HG03095 (cell line): ENCODE measurements around the gene ADAMTS12.
"Not testable (repeated sequence)": the region's sequence is repeated elsewhere in the genome, so short reads cannot be mapped to it uniquely, and the experiment has no call there.

Experiments
- ATAC-seq: cut with Tn5 transposase; IDR thresholded peaks from one replicate; pipeline ENCODE4 v1.9.1; 2021; ENCODE audit warnings: moderate library complexity; ENCODE audit not compliant: unreplicated experiment

The ADAMTS12 gene

DNA sequence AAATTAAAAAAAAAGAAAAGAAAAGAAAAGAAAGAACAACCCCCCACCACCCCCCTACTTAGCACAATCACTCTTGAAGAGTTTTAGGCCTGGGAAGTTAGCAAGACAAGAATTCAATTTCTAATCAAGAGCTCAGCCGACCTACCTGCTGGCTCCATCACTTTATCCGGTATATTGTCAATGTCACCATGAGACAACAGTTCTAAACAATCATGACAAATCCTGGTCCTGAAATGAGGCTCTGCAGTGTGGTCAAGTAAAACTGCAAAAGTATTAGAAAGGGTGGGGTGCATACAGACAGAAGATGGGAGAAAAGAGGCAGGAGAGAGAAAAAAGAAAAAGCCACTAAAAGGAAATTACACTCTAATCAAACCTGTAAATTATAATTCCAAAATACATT, 287.3 kb downstream of the ADAMTS12 start:
- ATAC-seq, result no peak

DNA sequence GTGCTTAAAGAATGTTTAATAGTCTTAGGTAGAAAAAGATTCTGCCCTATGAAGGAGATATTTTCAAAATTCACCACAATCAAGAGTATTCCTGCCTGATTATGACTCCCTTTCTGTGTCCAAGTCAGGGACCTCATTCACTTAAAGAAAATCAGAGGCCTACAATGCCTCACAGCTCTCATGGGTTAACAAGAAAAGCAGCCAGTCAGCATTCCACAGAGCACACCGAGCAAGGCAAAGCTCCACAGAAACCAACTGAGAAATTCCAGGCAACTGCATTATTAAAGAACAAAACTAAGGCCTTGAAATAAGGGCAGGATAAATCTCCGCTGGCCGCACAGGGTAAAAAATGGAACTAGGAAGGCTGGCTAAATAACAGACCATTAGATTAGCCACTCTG, 289.9 kb downstream of the ADAMTS12 start:
- no peak for ATAC-seq

DNA sequence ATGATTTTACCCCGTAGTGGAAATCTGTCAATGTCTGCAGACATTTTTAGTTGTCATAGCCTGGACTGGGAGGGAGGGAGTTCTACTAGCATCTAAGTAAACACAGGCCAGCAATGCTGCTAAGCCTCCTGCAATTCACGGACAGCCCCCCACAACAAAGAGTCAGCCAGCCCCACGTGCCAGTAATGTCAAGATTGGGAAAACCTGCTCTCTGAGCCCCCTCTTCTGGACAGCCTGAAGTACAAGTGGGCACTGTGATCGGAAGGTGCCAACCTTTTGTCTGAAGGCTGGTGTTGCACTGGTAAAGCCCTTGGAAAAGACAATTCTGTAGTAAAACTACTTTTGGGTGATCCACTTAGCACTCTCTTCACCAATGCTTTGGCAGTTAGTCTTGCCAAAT, 296.5 kb downstream of the ADAMTS12 start:
- no peak for ATAC-seq

DNA sequence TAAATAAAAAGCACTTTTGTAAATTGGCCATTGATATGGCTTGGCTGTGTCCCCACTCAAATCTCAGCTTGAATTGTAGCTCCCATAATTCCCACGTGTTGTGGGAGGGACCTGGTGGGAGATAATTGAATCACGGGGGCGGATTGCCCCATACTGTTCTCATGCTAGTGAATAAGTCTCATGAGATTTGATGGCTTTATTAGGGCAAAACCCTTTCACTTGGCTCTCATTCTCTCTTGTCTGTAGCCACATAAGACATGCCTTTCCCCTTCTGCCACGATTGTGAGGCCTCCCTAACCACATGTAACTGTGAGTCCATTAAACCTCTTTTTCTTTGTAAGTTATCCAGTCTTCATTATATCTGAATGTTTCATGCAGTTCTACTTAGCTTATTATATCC, 297.8 kb downstream of the ADAMTS12 start:
- no peak for ATAC-seq

DNA sequence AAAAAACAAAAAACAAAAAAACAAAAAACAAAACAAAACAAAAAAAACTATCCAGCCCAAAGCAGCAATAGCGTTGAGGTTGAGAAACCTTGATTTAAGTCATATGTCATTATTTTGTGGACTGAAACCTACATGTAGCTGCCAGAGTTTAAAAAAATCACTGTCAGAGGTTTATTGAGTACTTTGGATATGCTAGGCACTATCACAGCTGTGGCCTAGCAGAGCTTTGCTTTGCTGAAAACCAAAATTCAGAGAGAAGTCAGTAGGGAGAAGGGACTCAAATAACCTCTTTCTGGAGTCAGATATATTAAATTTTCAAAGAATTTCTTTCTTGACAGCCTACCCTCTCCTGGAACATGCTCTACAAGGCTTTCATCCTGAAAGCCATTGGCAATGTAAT, 299.5 kb downstream of the ADAMTS12 start:
- ATAC-seq, result no peak

DNA sequence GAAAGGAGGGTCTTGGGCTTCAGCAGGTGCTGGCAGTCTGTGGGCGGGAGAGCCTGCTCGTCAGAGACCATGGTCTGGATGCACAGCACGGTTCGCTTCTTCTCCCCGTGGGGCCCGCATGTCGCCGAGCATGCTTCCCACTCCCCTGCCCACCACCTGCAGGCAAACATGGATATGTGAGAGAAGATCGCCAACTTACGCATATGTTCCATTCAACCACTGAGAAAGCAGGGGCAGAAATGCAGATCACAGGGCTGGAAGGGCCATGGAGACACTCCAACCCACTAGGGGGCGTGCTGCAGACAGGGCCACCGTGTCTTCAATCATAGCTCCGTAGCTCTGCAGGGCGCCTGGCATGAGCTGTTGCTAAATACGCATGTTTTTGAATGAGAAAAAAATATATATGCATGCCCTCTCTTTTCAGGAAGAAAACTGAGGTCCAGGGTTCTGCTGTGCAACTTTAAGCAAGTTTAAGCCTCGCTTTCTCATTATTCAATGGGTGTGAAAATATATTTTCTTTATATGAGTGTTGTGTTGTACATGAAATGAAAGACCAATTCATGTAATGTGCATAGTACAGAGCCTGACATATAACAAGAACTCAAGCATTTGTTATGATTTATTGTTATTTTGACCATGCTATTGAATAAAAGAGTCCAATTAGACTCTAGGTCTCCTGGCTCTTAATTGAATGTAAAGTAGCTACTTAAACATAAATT, 303.0 kb downstream of the ADAMTS12 start:
- ATAC-seq, result no peak

DNA sequence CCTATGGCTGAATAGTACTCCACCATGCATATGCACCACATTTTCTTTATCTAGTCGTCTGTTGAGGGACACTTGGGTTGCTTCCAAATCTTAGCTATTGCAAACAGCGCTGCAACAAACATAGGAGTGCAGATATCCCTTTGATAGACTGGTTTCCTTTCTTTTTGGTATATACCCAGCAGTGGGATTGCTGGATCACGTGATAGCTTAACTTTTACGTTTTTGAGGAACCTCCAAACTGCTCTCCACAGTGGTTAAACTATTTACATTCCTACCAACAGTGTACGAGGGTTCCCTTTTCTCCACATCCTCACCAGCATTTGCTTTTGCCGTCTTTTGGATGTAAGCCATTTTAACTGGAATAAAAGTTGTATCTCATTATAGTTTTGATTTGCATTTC, 308.5 kb downstream of the ADAMTS12 start:
- no peak for ATAC-seq

DNA sequence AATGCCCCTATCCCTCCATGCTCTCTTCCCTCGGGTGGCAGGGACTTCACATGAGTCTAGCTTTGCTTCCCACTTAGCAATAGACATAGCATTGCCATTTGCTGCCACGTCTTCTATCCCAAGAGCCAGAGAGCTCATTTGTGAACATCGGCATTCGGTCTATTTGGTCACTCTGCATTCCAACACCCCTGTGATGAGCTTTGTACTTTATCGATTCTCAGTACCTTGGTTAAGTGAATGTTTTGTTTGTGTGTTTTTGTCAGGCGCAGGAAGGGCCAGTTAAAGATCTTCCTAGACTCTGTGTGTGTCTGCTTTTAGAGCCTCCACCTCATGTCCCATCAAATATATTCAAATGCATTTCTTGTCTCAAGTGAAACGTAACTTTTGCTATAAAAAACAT, 309.4 kb downstream of the ADAMTS12 start:
- ATAC-seq, result no peak

DNA sequence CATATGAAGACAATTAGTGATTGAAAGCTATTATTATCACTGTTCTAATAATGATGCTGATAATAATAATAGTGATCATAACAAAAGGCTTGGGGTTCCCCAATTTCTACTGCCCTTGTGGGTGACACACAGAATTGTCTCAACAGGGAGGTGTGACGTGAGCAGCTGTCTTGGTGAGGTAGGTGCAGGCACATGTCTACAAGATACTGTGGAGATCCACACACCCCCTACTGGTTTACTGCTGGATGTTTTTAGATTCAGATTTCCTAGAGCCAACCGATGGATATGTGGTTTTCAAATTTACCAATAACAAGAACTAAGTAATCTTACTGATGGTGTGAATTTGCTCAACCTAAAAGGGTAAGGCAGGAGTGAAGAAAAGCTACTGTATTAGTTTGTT, 312.0 kb downstream of the ADAMTS12 start:
- ATAC-seq, result no peak

DNA sequence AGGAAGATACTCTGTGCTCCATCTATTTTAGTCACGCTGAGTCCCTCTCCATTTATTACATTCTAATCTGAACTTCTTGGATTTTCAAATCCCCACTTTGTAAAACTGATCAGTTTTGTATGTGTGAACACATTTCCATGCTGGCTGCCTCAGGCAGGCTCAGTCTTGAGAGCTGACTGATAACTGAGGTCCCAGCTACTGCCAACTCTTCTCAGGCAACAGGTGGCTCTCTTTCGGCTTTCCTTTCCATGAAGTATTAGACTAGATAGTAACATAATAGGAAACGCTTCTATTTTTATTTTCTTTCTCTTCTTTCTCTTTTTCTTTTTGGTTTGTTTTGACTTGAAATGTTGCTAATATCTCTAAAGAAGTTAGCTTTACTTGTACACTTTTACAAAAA, 312.6 kb downstream of the ADAMTS12 start:
- no peak for ATAC-seq

DNA sequence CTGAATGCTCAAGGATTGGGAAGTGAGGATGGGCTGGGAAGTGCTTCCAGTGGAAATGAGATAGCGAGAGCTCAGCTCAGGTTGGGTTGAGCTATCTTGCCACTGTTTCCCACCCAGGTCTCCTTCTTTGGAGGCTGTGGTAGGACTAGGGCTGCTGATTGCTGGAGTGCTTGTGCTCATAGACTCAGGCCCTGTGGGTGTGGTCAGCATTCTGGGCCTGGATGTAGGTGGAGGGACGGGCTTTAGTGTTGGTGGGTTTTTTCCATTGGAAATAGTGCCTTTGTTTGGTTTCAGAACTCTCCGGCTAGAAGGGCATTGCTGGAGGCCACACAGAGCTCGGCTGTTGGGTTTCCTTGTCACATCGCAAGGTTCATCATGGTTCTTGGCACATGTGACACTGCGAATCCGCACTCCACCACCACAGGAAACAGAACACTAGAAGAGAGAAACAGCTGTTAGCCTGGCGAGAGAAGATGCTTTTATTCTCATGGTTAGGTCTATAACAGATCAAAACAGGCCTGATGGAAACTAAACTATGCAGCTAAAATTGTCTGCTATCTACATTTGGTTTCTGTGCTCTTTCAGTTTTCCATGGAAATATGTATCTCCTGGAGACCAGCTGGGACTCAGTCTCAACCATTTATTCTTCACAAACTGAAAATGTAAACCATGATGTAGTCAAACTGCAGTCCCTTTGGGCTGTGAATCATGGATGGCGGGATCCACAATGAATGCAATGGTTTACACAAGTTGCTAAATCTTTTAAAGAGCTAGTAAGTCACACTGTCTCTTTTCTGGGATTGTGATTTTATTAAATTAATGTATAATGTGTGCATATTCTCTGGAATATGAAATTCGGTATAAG, 314.8 kb downstream of the ADAMTS12 start:
- ATAC-seq, result no peak

DNA sequence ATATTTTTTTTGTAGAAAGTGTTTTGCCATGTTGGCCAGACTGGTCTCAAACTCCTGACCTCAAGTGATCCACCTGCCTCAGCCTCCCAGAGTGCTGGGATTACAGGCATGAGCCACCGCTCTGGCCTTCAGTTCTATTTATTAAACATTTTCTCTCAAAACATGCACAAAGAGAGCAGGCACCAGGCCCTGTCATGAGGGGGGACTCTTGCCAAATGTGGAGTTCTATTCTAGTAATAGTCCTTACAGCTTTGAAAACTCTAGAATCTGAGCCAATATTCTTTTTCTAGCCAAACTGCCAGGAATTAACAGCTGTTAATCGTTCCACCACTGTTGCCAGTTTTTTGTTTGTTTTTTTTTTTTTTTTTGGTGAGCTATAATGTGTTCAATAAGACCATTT, 326.5 kb downstream of the ADAMTS12 start:
- ATAC-seq, result no peak

DNA sequence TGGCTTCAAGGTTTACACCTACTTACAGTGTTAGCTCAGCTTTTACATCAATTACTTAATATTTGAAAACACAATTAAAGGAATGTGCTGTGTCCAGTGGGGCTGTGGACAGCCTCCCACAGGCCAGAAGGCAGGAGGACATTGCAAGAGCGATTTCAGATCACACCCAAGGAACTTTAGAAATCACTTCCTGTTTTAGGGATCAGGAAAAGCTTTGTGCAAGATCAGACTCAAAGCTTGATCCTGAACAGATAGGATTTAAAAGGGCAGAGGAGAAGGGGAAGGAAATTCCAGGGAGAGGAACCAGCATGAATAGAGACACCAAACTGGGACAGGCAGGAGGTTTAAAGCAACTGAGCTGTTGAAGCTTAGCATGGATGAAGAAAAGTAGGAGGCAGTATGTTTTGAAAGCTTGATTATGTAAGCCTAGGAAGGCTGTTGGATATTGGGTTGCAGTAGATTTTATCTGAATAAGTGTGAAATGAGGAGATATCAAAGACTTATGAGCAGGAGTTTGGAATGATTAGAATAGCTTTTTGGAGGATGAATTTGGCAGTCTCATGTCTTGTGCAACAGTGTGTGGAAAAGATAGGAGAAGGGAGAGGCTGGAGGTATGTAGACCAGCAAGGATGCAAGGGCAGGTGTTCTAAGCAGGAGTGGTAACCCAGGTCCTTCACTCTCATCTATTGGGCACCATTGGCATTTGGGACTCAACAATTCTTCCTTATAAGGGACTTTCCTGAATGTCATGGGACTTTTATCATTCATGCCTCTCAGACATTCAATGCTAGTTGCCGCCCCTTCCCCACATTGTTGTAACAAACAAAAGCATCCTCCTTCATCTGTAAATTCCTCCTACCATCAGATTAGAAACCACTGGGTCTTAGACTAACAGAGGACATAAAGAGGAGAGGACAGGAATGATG, 327.5 kb downstream of the ADAMTS12 start:
- ATAC-seq, result no peak

DNA sequence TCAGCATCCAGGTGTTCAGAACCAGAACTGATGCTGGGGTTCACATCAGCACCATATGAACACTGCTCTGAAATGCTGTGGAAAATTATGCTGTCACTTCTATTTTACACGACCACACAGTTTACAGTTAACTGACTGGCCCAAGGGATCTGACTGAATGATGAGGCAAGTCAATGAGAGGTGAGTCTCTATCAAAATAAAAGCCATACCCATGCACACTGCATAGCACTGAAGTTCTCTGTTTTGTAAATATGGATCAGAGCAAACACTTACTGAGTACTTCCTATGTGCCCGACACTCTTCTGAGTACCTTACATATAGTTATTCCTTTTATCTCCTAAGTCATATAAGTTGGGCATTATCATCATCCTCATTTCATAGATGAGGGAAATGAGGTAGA, 328.3 kb downstream of the ADAMTS12 start:
- ATAC-seq, result no peak

DNA sequence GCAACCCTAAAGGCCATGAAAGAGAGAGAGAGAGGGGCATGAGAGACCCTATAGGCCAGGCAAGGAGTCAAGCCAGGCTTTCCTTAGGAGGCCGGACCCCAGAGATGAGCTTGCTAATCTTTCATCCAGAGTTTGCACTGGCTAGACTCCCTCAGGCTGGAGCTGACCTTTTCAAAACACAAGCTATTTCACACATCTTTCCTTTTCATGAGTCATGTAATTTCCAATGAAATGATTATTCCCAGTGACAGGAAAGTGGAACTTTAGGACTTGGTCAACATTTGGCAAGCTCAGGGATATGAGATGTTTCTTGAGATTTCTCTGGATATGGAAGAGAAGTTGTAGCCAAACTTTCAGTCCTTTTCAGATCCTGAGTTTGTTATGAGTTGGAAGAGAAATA, 333.3 kb downstream of the ADAMTS12 start:
- no peak for ATAC-seq

DNA sequence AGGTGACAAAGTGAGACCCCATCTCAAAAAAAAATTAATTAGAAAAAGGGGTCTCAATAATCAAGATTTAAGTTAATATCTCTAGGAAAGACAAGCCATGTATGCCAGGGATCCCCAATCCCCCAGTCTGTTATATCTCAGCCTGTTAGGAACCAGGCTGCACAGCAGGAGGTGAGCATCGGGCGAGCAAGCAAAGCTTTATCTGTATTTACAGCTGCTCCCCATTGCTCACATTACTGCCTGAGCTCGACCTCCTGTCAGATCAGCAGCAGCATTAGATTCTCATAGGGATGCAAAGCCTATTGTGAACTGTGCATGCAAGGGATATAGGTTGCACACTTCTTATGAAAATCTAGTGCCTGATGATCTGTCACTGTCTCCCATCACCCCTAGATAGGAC, 334.2 kb downstream of the ADAMTS12 start:
- no peak for ATAC-seq

DNA sequence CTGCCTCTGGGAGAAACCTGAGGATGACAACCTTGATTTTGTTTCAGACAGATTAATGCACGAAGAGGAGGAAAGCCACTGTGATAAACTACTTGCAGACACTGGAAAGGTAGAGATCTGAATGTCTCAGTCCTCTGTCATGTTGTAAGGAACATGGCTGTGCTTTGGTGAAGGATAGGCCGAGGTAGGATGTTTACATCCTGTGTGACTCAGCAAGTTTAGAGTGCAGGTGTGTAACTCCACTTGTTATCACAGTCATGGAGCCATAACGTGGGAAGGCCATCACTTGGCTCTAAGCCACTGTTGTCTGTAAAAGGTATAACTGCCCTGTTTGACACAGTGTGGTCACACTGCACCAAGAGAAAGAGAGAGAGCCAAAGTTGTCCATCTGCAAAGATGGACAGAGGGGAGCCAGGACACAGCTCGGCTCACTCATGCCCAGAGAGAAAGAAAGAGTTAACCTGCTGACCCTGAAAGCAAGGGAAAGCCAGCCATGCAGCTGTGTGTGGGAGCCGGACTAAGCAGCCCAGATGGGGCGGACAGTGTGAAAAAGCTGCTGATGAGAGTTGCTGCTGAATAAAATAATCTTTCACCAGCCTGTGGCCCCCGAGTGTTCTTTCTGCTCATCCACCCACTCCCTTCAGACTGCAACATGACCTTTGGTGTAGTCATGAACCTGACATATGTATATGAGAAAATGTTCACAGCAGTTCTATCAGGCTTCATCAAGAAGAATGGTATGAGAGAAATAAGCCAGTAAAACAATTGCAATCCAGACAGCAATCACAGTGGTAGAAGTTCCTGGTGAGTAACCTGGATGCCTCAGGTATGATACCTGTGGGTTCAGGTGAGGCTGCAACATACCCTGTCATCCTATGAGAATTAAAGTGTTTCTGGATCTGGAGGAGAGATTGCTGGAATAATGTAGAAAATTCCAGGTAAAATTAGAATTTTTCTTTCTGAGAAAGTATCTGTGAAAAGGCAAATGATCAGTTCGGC, 335.2 kb downstream of the ADAMTS12 start:
- ATAC-seq, result no peak

DNA sequence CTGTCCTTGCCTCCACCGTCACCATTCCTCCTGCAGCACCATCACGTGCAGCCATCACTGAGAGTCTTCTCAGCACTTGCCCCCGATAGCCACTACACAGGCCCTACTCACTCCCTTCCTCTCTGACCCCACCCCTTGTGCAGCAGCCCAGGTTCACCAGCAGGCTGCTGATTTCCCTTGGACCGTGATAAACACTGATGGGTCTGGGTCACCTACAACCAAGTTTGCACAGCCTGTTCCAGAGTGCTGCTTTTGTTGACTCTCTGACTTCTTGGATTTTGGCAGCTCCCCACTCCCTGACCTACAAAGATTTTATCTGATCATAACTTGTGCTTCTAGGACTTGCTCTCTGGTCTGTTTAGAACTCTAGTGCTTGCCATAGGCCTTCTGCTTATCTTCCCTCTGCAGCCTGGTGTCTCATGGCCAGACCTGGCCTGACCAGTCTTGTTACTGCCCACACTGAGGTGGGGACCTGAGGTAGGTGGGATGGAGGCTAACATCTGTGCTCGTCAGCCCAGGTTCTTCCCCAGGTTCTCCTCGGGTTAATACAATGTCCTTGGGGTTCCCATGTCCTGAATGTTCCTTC, 341.7 kb downstream of the ADAMTS12 start:
- ATAC-seq, result no peak

DNA sequence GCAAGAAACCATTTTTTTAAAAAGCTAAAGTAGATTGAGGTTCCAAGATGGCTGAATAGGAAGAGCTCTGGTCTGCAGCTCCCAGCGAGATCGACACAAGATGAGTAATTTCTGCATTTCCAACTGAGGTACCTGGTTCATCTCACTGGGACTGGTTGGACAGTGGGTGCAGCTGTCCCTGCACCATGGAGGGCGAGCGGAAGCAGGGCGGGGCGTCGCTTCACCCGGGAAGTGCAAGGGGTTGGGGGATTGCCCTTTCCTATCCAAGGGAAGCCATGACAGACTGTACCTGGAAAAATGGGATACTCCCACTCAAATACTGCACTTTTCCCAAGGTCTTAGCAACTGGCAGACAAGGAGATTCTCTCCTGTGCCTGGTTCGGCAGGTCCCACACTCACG, 352.0 kb downstream of the ADAMTS12 start:
- ATAC-seq, result not testable (repeated sequence)

DNA sequence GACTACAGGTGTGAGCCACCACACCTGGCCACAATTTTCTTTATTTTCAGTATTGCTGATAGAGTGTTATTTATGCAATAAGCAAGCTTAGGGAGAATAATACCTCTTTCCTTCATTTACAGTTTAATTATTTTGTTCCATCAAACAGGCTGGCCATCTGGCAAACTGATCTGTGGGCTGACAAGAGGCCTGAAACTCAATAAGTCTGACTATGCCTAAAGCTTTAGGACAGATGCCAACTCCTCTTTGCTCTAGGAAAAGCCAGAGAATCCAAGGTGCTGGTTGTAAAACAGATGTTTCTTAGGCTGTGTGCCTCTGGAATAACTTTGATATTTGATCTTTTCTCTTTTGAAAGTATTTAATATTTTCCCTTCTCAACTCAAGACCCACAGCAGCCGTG, 352.6 kb downstream of the ADAMTS12 start:
- no peak for ATAC-seq
